Stomach (tissue), 4 donors: ENCODE data around the gene FAM131B.

Experiments used
- CTCF ChIP-seq, 7 experiments: fragments of 450-650 bp in 4 of 7; fragments of 200-600 bp in 3 of 7; sonication (generic) in 3 of 7; IDR thresholded peaks; one replicate each; pipeline ENCODE4 v1.5.1; 2016 to 2019; ENCODE audit warnings: antibody characterized with exemption in 7 of 7, control low read depth in 2 of 7, mild to moderate bottlenecking in 1 of 7
- POLR2A ChIP-seq, 4 donors: fragments of 450-650 bp; IDR thresholded peaks; one replicate each; pipeline ENCODE4 v1.6.1; 2016; ENCODE audit warnings: antibody characterized with exemption in 4 of 4, control low read depth in 2 of 4, mild to moderate bottlenecking in 1 of 4, moderate library complexity in 1 of 4

DNA sequence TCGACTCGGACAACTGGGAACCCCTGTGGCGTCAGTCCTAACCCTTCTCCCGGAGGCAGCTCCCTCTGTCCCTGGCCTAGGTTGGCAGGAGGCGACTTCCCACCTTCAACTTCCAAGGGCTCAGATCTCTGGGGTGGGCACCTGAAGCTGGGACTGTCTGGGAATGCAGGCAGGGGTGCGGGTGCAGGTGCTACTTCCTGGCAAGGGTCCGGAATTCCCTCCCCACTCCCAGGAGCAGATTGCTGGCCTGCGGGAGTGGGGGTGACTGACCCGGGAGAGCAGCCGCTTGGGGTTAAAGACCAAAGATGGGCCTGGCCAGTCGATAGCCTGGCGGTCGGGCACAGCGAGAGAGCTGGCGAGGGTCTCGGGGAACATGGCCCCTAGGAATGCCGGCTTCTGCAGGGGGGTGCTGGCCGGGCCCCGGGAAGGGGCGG is 45.8 kb upstream of the FAM131B start:
- no peak for TF ChIP-seq CTCF (IDR thresholded peaks at IDR 0.05)
- no peak for TF ChIP-seq POLR2A (IDR thresholded peaks at IDR 0.05)
